SK-N-SH (cell line): ENCODE measurements around the gene SLC5A12. TPM values are rescaled to one million over a fixed set of nuclear protein-coding genes. Genes with fewer than 3 reads are reported as not detected.

ENCODE experiments used
- CTCF ChIA-PET: fragments of 300-600, 350-600 bp; formaldehyde crosslinking; extraction: SDS; loops from one replicate; lab custom pipeline; 2021; lab: Yijun Ruan, JAX
- POLR2A ChIA-PET: fragments of 350-600 bp; sonication (Branson Sonifier 250); formaldehyde crosslinking; extraction: SDS; loops from one replicate; lab custom pipeline; 2020; ENCODE audit warnings: antibody characterized with exemption, inconsistent platforms; lab: Yijun Ruan, JAX
- DNase-seq: peaks from one replicate; pipeline ENCODE4 v3.0.0; 2012
- H2AFZ ChIP-seq: fragments of 200-600 bp; sonication (generic); 2 replicates; pipeline ENCODE4 v1.8.1; 2016; ENCODE audit warnings: antibody characterized with exemption, mild to moderate bottlenecking, low read depth
- H3F3A ChIP-seq: fragments of 200-600 bp; sonication (generic); replicated peaks from 2 replicates; pipeline ENCODE3; 2016; ENCODE audit warnings: antibody characterized with exemption, mild to moderate bottlenecking; ENCODE audit not compliant: insufficient read depth
- H3K27ac ChIP-seq, 2 experiments: fragments of 200-500 bp in 1 of 2; fragments of 200-600 bp in 1 of 2; sonication (Bioruptor generic) in 1 of 2; sonication (generic), shearing (Covaris generic) in 1 of 2; 2 replicates each; pipeline versions ENCODE4 v1.5.1 to v1.6.1; 2014 to 2016; ENCODE audit warnings: low read depth in 2 of 2, inconsistent platforms in 1 of 2, low read length in 1 of 2, mild to moderate bottlenecking in 1 of 2, mixed read lengths in 1 of 2
- H3K27me3 ChIP-seq: fragments of 200-600 bp; sonication (generic), shearing (Covaris generic); 2 replicates; pipeline ENCODE4 v1.6.1; 2016; ENCODE audit warnings: mixed run types; ENCODE audit not compliant: insufficient read depth
- H3K36me3 ChIP-seq, 2 experiments: fragments of 200-500 bp in 1 of 2; fragments of 200-600 bp in 1 of 2; sonication (Bioruptor generic) in 1 of 2; sonication (generic) in 1 of 2; replicated peaks in 1 of 2; 2 replicates each; pipeline versions ENCODE3 to v1.5.1; 2014 to 2016; ENCODE audit warnings: low read length in 1 of 2, mild to moderate bottlenecking in 1 of 2; ENCODE audit not compliant: insufficient read depth in 2 of 2, control insufficient read depth in 1 of 2
- H3K4me1 ChIP-seq, 2 experiments: fragments of 200-500 bp in 1 of 2; fragments of 200-600 bp in 1 of 2; sonication (Bioruptor generic) in 1 of 2; sonication (generic), shearing (Covaris generic) in 1 of 2; 2 replicates each; pipeline versions ENCODE4 v1.5.1 to v1.6.1; 2014 to 2016; ENCODE audit warnings: low read depth in 1 of 2, low read length in 1 of 2, mixed run types in 1 of 2; ENCODE audit not compliant: insufficient read depth in 2 of 2, control insufficient read depth in 1 of 2
- H3K4me2 ChIP-seq: fragments of 200-600 bp; sonication (generic), shearing (Covaris generic); 2 replicates; pipeline ENCODE4 v1.6.1; 2017; ENCODE audit warnings: mixed run types
- H3K4me3 ChIP-seq, 2 experiments: fragments of 200-500 bp in 1 of 2; fragments of 200-600 bp in 1 of 2; sonication (Bioruptor generic) in 1 of 2; sonication (generic), shearing (Covaris generic) in 1 of 2; 2 replicates each; pipeline versions ENCODE4 v1.5.1 to v1.8.1; 2014 to 2016; ENCODE audit warnings: low read depth in 2 of 2, inconsistent platforms in 1 of 2, low read length in 1 of 2, mild to moderate bottlenecking in 1 of 2, mixed read lengths in 1 of 2, moderate library complexity in 1 of 2
- H3K79me2 ChIP-seq: fragments of 200-600 bp; sonication (generic); 2 replicates; pipeline ENCODE4 v1.8.1; 2017; ENCODE audit warnings: mild to moderate bottlenecking; ENCODE audit not compliant: insufficient read depth
- H3K9ac ChIP-seq: fragments of 200-600 bp; sonication (generic); 2 replicates; pipeline ENCODE4 v1.6.1; 2017; ENCODE audit warnings: mixed run types
- H3K9me2 ChIP-seq: fragments of 200-600 bp; sonication (generic); 2 replicates; pipeline ENCODE4 v1.6.1; 2017; ENCODE audit warnings: mixed run types
- H3K9me3 ChIP-seq: fragments of 200-600 bp; sonication (generic); 2 replicates; pipeline ENCODE4 v1.6.1; 2017; ENCODE audit warnings: mixed run types, mild to moderate bottlenecking, moderate library complexity
- H4K20me1 ChIP-seq: fragments of 200-600 bp; sonication (generic); 2 replicates; pipeline ENCODE4 v1.6.1; 2017; ENCODE audit warnings: mild to moderate bottlenecking, mixed run types; ENCODE audit not compliant: insufficient read depth
- ELF1 ChIP-seq: IDR thresholded peaks from 2 replicates; pipeline ENCODE4 v1.4.0; 2012
- EP300 ChIP-seq, 2 experiments: IDR thresholded peaks; 2 replicates each; pipeline versions ENCODE4 v1.4.0 to v1.6.1; 2012; ENCODE audit warnings: borderline replicate concordance in 1 of 2, low read depth in 1 of 2, low read length in 1 of 2
- EZH2phosphoT487 ChIP-seq: fragments of 200-600 bp; sonication (generic); IDR thresholded peaks from 2 replicates; pipeline ENCODE4 v1.6.1; 2017; ENCODE audit warnings: low read depth, mixed run types, mild to moderate bottlenecking, antibody characterized with exemption, moderate library complexity, borderline replicate concordance
- FOXM1 ChIP-seq: IDR thresholded peaks from 2 replicates; pipeline ENCODE4 v1.4.0; 2012; ENCODE audit warnings: low read depth, mild to moderate bottlenecking
- GABPA ChIP-seq: IDR thresholded peaks from 2 replicates; pipeline ENCODE4 v1.4.0; 2012; ENCODE audit warnings: low read depth, mild to moderate bottlenecking
- GATA2 ChIP-seq: sonication (generic); formaldehyde crosslinking; IDR thresholded peaks from 2 replicates; pipeline ENCODE4 v1.5.0; 2020; ENCODE audit warnings: mild to moderate bottlenecking, missing genetic modification reagents
- JUND ChIP-seq: IDR thresholded peaks from 2 replicates; pipeline ENCODE4 v1.4.0; 2012
- MEF2A ChIP-seq: IDR thresholded peaks from 2 replicates; pipeline ENCODE4 v1.4.0; 2012; ENCODE audit warnings: low read depth, borderline replicate concordance
- NFIC ChIP-seq: IDR thresholded peaks from 2 replicates; pipeline ENCODE4 v1.4.0; 2012; ENCODE audit warnings: borderline replicate concordance
- RCOR1 ChIP-seq: fragments of 150-350 bp; IDR thresholded peaks from 2 replicates; pipeline ENCODE4 v1.6.1; 2017; ENCODE audit warnings: antibody characterized with exemption, low read length
- RXRA ChIP-seq: IDR thresholded peaks from 2 replicates; pipeline ENCODE4 v1.4.0; 2012; ENCODE audit warnings: low read depth, mild to moderate bottlenecking, borderline replicate concordance
- SMC3 ChIP-seq: IDR thresholded peaks from 2 replicates; pipeline ENCODE4 v1.6.1; 2012; ENCODE audit warnings: low read depth, low read length, improper control_type of control experiment
- TCF12 ChIP-seq: IDR thresholded peaks from 2 replicates; pipeline ENCODE4 v1.4.0; 2012
- TEAD4 ChIP-seq: IDR thresholded peaks from 2 replicates; pipeline ENCODE4 v1.4.0; 2012; ENCODE audit warnings: mild to moderate bottlenecking, borderline replicate concordance; ENCODE audit not compliant: insufficient read depth
- YY1 ChIP-seq: IDR thresholded peaks from 2 replicates; pipeline ENCODE4 v1.4.0; 2012; ENCODE audit warnings: low read depth, mild to moderate bottlenecking
- WGBS: methylation state at CpG from one replicate; pipeline ENCODE4 v1.1.6; 2017; ENCODE audit warnings: low lambda C conversion rate; 5-methylcytosine and 5-hydroxymethylcytosine counted together
- polyA plus RNA-seq, 3 experiments: library from polyadenylated mRNA; depleted of rRNA; stranded (reverse); fragments of >200 nt; gene quantifications; 2 replicates each; pipeline ENCODE4 v1.2.3, GENCODE V29; 2012
- TF ChIP-seq, protein P1 (sequence below): IDR thresholded peaks from 2 replicates; pipeline ENCODE4 v1.4.0; 2012; ENCODE audit warnings: low read depth, borderline replicate concordance
- TF ChIP-seq, protein P2 (sequence below): fragments of 150-350 bp; IDR thresholded peaks from 2 replicates; pipeline ENCODE4 v1.6.1; 2016; ENCODE audit warnings: mild to moderate bottlenecking, low read depth, low read length
- TF ChIP-seq, protein P3 (sequence below): IDR thresholded peaks from 2 replicates; pipeline ENCODE4 v1.4.0; 2012; ENCODE audit warnings: low read depth

Gene SLC5A12
- polyA plus RNA-seq, 1 of the 3 experiments (the other 2 are of a cell fraction): 0.03 TPM

GRCh38 chr11:26662916-26663315 lies 58.9 kb downstream of the SLC5A12 start:
- no peak overlapping the region for H3K9ac ChIP-seq
- WGBS: 76% methylated on average over 1 of the region's 1 CpG
- no peak for TF ChIP-seq FOXM1
- TF ChIP-seq, protein P1, sequence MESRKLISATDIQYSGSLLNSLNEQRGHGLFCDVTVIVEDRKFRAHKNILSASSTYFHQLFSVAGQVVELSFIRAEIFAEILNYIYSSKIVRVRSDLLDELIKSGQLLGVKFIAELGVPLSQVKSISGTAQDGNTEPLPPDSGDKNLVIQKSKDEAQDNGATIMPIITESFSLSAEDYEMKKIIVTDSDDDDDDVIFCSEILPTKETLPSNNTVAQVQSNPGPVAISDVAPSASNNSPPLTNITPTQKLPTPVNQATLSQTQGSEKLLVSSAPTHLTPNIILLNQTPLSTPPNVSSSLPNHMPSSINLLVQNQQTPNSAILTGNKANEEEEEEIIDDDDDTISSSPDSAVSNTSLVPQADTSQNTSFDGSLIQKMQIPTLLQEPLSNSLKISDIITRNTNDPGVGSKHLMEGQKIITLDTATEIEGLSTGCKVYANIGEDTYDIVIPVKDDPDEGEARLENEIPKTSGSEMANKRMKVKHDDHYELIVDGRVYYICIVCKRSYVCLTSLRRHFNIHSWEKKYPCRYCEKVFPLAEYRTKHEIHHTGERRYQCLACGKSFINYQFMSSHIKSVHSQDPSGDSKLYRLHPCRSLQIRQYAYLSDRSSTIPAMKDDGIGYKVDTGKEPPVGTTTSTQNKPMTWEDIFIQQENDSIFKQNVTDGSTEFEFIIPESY: no peak
- TF ChIP-seq, protein P2, sequence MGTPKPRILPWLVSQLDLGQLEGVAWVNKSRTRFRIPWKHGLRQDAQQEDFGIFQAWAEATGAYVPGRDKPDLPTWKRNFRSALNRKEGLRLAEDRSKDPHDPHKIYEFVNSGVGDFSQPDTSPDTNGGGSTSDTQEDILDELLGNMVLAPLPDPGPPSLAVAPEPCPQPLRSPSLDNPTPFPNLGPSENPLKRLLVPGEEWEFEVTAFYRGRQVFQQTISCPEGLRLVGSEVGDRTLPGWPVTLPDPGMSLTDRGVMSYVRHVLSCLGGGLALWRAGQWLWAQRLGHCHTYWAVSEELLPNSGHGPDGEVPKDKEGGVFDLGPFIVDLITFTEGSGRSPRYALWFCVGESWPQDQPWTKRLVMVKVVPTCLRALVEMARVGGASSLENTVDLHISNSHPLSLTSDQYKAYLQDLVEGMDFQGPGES: no peak
- TF ChIP-seq JUND: no peak
- no peak for TF ChIP-seq SMC3
- no peak for TF ChIP-seq RCOR1
- TF ChIP-seq TEAD4: no peak
- TF ChIP-seq YY1: no peak
- TF ChIP-seq GABPA: no peak
- no peak for TF ChIP-seq GATA2
- no peak for TF ChIP-seq MEF2A
- TF ChIP-seq NFIC: no peak
- TF ChIP-seq ELF1: no peak
- CTCF ChIA-PET: no interaction called here
- H3K27me3 ChIP-seq: no peaks in the 10 kb centered on the region
- H3K4me2 ChIP-seq: no peak overlapping the region
- no peaks in the 10 kb centered on the region; a peak in 1 of 4 replicates for H3K4me1 ChIP-seq
- H3K9me3 ChIP-seq: no peaks in the 10 kb centered on the region
- POLR2A ChIA-PET: no interaction called here
- H3K36me3 ChIP-seq: no peaks in the 10 kb centered on the region
- H3K4me3 ChIP-seq: no peak overlapping the region
- no peak overlapping the region for H3K27ac ChIP-seq
- no peaks in the 10 kb centered on the region for H3K9me2 ChIP-seq
- no peaks in the 10 kb centered on the region for H3K79me2 ChIP-seq
- DNase-seq: no peak
- H3F3A ChIP-seq: no peaks in the 10 kb centered on the region
- no peak overlapping the region for H2AFZ ChIP-seq
- no peaks in the 10 kb centered on the region for H4K20me1 ChIP-seq

- 64% methylated on average over 2 of the region's 2 CpGs for WGBS
- H3K27ac ChIP-seq: no peak overlapping the region
- no peak overlapping the region for H3K4me2 ChIP-seq
- H3K27me3 ChIP-seq: no peaks in the 10 kb centered on the region
- no peaks in the 10 kb centered on the region for H3F3A ChIP-seq
- H3K9ac ChIP-seq: no peak overlapping the region
- no peak for TF ChIP-seq TCF12
- no peak for TF ChIP-seq TEAD4
- TF ChIP-seq EP300 (IDR thresholded peaks at IDR 0.05; ENCODE audit: borderline replicate concordance in 1 of 2, low read depth in 1 of 2, low read length in 1 of 2): no peak
- no peak for TF ChIP-seq GATA2
- TF ChIP-seq, protein P3, sequence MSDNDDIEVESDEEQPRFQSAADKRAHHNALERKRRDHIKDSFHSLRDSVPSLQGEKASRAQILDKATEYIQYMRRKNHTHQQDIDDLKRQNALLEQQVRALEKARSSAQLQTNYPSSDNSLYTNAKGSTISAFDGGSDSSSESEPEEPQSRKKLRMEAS: no peak
- no peak for TF ChIP-seq RCOR1
- TF ChIP-seq SMC3: no peak
- no peak for TF ChIP-seq RXRA
- TF ChIP-seq, protein P2: no peak
- no peak for TF ChIP-seq EZH2phosphoT487
- no peak overlapping the region for H2AFZ ChIP-seq
- H3K79me2 ChIP-seq: no peaks in the 10 kb centered on the region
- no peaks in the 10 kb centered on the region for H3K36me3 ChIP-seq
- no peak for DNase-seq
- no peaks in the 10 kb centered on the region for H3K4me1 ChIP-seq
- POLR2A ChIA-PET: no interaction called here
- H4K20me1 ChIP-seq: no peaks in the 10 kb centered on the region
- H3K9me3 ChIP-seq: no peaks in the 10 kb centered on the region
- CTCF ChIA-PET: no interaction called here
- H3K4me3 ChIP-seq: no peak overlapping the region
- no peaks in the 10 kb centered on the region for H3K9me2 ChIP-seq
Measured at GRCh38 chr11:26655287-26655686, 66.6 kb downstream of the SLC5A12 start.
